Fibroblast of lung (primary cell): ENCODE data around the gene RGL2.

Experiments used
- CTCF ChIP-seq, 2 donors: IDR thresholded peaks in 1 of 2; conservative IDR thresholded peaks in 1 of 2; 1 replicate in 1 of 2; 2 replicates in 1 of 2; pipeline ENCODE4 v1.5.1; 2011 to 2012; ENCODE audit warnings: low read length in 2 of 2, control low read depth in 1 of 2, inconsistent platforms in 1 of 2, low read depth in 1 of 2, mild to moderate bottlenecking in 1 of 2
- EZH2 ChIP-seq: IDR thresholded peaks from 2 replicates; pipeline ENCODE4 v1.5.1; 2012; ENCODE audit warnings: low read length, control low read depth, mild to moderate bottlenecking; ENCODE audit errors: missing control alignments

GRCh38 chr6:33305052-33305451 is 6.3 kb upstream of the RGL2 start:
- no peak for TF ChIP-seq CTCF (conservative IDR thresholded peaks at IDR 0.05 in 1 of 2, IDR thresholded peaks at IDR 0.05 in 1 of 2; ENCODE audit: low read depth in 1 of 2, low read length in 2 of 2)
- TF ChIP-seq EZH2, result no peak
